Ramos (cell line): ENCODE results near the gene CISTR.

Experiments
- in situ Hi-C: fragments of 300-500 bp; cut with MboI; formaldehyde crosslinking; loops from one replicate; pipeline ENCODE4 v1.14.3; 2022; ENCODE audit warnings: low sequenced_read_pairs; ENCODE audit not compliant: unreplicated experiment

CISTR gene

DNA sequence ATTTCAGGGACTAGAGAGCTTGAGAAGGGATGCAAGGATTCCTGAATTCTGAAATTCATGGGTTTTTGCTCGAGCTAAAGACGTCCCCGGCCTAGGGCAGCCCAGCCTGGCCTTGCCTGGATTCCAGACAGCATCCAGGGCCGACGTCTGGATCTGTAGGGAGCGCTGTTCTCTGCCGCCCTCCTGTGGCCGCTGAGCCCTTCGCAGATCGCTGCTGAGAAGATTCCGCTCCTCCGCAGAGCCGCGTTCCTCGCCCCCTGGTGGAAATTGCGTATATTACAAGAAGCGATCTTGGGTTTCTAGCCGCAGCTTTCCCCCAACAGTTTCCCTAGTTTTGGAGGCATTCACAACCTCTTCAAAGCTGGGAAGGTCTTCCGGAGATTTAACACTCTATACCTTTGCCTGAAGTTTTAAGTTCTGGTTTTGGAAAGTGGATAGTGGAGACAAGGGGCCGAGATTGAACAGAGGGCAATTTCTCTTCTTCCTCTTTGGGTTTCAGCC lies 5.1 kb downstream of the CISTR start:
- in situ Hi-C loops = no loop called here

DNA sequence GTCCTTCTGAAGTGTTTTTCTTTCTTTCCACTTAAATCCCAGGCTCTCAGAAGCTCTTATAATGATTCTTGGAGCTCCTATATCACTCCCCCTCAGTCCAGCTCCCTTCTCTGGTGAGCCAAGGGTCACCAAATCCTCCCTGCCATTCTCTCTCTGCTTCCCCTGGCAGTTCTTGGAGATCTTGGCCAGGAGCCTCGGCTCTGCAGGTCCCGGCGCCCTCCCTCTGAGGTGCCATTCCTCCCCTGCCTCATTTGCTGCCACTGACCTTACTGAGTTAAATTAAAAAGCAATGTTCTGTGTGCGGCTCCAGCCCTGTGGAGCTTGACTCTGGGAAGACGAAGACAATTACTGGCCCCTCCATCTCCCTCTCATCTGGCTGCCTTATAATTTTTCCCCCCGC lies 7.0 kb downstream of the CISTR start:
- in situ Hi-C loops = loop anchor here (5.0 kb wide), 1 partner anchor 42 kb away; no protein-coding TSS in a partner anchor

DNA sequence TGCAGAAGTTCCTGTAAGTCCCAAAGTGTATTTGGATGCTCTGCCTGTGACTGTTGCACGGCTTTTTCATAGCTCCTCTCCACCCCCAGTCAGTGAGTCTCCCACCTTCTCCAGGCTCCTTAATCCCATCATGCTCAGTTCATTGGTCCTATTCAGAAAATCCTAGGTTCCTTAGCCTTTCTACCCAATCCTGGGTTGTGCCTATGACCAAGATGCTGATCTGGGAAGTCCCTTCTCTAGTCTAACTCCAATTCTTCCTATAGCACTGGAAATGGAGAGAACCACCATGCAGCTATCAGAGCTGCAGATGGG lies 7.7 kb downstream of the CISTR start:
- in situ Hi-C loops = loop anchor here (5.0 kb wide), 1 partner anchor 42 kb away; no protein-coding TSS in a partner anchor

DNA sequence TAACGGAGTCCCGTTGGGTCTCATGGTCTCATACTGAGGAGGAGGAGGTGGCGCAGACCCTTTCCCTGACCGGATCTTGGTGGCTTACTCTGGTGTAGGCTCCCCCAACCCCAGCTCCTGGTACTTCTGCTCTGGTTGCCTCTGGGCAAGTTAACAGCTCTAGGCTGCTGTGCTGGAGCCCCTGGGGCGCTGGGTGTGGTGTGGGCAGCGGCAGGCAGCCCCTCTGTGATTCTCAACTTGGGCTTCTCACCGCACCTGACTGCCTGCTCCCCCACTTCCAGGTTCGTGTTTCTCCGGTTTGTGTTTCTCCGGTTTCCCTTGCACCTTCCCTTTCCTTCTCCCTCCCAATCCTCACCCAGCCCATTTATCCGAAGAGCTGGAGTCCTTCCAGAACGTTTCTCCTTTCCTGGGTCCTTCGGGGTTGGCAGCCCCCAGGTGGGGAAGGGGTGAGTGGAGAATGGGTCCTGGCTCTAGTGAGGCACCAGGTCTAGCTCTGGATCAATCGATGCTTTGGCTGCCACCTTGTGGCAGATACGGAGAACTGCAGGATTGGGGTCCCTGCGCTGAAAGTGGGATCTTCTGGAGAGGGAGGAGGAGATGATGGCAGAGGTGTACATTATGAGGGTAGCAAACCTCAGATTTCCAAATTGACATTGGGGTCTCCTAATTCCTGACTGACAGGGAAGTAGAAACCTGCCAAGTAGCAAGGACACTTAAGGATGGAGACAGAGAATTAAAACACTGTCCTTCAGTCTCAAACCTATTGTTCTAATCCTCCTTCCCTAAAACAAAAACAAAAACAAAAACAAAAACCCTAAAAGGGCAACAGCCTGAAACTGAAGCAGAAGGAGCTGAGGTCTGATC lies 8.3 kb downstream of the CISTR start:
- in situ Hi-C loops = loop anchor here (5.0 kb wide), 1 partner anchor 41 kb away; no protein-coding TSS in a partner anchor

DNA sequence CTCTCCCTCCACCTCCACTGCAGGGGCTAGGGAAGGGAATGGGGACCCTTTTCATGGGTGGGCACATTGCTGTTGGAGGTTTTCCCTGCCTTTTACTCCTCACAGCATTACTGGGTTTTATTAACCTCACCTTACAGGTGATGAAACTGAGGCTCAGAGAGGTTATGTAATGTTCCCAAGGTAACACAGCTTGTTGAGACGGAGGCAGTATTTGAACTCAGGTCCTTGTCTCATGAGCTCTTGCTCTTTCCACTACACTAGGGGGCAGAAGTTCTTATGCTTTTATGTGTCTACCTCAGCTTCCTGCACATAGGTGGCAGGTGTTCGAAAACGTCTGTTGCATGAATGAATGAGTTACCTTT lies 11.7 kb downstream of the CISTR start:
- in situ Hi-C loops = loop anchor here (5.0 kb wide), 1 partner anchor 38 kb away; no protein-coding TSS in a partner anchor

DNA sequence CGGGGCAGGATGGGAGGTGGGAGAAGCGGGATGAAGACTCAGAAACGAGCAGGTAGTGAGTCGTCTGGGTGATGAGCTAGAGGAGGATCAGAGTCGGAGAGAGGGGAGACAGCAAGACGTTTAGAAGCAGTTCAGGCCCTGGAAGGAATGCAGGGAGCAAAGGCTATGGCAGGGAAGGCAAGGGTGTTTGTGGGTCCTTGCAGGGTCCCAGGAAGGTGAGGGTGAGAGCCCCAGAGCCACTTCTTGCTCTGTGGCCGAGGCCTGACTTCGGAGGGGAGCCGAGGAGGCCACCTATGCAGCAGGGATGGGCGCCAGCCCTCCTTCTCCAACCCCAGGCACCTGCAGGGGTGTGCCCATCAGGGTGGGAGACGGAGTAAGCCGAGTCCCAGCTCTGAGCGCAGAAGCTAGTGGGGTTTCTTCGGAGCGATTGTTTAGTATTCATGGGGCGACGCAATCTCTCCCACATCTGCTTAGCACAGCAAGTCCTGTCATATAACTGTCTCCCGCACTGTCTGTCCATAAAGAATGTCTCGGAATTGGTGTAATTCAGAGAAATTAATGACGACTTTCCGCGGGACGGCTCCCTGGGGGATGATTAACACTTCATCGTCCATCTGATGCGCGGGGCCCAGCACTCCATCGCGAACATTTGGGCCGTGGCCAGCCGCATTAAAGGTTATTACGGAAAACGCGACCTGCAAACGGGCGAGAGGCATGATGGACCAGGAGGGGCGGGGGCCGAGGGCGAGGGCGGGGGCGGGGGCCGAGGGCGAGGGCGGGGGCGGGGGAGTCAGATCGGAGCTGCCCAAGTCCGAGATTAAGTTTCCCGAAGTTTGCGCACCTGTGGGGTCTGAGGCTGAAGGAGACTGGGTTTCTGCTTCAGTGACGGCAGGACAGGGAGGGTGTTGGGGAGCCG lies 12.3 kb downstream of the CISTR start:
- in situ Hi-C loops = loop anchor here (5.0 kb wide), 1 partner anchor 37 kb away; no protein-coding TSS in a partner anchor

DNA sequence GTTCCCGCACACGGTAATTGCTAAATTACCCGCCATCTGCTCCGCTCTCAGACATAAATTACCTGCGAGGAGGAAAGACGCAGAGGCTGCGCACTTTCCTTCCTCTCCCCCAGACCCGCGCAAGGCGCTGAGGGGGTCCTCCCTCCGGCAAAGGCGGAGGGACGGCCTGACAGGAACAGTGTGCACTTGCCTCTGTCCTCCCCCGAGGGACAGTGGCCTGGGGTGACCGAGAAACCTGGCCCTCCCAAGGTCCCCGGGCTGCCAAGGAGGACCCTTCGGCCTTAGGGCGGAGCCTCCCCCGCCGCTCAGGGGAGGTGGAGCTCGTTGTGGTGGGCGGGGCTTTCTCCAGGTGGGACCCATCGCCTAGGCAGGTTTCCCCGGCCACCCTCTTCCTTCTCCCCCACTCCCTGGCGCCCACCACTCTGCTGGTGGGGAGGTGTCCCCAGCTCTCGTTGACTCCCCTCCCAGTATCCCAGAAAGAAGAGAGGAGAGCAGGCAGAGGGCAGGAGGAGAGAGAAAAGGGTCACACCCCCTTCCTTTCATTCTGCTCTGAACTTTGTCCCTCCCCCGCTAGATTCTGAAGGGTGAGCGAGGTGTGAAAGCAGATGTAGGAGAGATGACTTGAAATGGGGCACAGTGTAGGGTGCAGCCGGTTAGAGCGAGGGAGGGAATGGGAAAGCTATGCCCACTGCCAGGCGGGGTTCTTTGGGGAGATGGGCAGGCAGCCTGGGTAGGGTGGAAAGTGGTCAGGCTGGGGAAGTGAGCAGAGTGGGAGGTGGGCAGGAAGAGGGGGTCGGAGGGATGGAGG lies 13.2 kb downstream of the CISTR start:
- in situ Hi-C loops = no loop called here

DNA sequence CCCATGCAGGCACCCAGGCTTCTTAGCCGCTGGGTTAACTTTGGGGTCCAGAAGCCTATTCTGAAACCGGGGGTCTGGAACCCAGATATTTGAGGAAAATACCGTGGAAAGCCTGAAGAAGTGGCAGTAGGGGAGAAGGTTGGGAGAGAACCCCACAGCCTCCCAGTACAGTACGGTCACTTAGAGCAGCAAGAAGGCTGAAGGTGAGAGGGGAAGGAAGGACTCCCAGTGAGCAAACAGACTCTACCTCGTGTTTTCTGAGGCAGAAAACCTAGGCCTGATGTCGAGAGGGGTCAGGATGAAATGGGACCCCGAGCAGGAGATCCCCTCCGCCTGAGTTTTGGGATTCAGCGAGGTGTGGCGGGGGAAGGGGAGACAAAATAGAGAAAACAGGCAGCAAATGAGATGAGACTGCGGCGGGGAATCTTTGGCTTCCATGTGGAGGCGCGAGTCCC lies 13.8 kb downstream of the CISTR start:
- in situ Hi-C loops = no loop called here

DNA sequence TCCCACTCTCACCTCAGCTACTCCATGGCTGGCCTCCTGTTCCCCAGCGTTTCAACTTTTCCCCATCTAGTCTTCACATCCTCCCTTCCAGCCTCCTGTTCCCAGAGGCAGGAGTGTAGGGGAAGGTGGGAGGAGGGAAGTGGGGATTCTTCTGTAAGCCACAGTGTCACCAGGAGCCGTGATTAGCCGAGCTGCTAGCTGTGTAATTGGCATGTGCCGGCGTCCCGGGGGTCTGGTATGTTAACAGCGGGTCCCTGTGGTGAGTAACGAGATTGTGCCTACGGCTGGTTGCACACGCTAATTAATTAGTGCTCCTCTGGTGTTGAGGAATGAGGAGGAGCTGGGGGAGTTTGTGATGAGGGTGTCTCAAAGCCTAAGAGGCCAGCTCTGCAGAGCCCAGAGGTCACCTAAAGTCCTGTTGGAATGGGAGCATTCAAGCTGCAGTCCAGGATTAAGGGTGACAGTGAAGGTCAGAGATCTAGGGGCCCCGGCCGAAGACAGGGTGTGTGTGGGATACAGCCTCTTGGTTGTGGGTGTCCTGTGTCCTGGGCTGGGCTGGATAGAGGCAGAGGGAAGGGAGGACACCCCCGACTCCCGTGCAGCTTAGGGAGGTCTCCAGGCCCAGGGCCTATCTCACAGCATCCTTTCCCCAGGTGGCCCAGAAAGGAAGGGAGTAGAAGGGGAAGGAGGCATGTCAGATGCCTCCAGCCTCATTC lies 14.5 kb downstream of the CISTR start:
- in situ Hi-C loops = no loop called here

DNA sequence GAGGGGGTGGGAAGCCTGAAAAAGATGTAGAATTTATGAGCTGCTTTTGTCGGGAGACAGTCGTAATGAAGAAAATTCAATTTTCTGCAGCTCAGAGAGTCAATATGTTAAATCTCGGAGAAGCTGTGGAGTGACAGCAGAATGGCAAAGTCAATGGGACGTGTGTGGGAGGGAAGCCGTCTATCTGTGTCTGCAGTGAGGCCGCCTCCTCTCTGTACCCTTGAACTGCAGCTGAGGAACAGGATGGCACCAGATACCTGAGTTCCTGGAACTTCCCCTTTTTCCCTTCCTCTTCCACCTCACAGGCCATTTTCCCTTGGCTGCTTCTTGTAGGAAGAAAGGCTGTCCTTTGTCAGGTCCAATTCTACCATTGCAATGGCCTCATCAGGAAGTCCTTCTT lies 15.2 kb downstream of the CISTR start:
- in situ Hi-C loops = no loop called here

DNA sequence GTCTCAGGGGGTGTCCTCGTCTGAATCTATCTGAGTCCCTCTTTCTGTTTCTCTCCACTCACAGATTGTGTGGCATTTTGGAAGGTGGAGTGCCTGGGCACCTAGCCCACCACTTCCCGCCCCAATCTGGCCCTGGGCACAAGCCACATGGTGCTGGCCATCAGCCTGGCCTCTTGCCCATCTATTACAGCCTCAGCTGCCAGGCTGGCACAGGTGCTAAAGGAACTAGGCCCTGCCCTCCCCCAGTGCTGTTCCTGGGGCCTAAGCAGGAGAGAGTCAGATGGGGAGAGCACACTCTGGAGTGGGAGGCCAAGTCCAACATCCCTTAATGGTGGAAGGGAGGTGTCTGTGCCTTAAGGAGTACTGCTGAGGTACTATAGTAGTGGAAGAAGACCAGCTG lies 16.2 kb downstream of the CISTR start:
- in situ Hi-C loops = no loop called here

DNA sequence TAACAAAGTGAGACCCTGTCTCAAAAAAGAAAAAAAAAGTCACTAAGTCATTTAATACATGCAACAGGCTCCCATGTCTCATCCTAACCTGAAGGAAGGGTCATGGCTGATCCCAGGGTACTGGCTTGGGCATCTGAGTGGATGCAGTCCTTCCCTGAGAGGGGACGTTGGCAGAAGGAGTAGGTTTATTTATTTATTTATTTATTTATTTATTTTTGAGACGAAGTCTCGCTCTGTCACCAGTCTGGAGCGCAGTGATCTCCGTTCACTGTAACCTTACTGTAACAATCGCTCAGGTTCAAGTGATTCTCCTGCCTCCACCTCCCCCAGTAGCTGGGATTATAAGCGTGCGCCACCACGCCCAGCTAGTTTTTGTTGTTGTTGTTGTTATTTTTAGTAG lies 17.4 kb downstream of the CISTR start:
- in situ Hi-C loops = no loop called here

DNA sequence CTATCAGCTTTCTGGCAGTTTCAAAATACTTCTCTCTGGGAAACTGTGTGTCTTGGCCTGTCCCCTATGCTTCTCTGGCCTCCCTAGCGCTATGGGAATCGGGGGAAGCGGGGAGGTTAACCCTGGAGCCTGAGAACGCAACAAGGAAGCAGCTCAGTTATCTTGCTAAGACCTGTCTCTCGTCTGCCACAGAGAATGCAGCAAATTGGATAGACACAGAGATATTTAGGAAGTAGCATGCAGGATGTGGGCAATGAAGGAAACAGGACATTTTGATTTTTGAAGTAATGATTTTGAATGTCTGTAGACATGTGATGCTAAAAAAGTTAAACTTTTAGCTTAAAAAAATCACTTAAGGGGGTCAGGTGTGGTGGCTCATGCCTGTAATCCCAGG lies 18.0 kb downstream of the CISTR start:
- in situ Hi-C loops = no loop called here

DNA sequence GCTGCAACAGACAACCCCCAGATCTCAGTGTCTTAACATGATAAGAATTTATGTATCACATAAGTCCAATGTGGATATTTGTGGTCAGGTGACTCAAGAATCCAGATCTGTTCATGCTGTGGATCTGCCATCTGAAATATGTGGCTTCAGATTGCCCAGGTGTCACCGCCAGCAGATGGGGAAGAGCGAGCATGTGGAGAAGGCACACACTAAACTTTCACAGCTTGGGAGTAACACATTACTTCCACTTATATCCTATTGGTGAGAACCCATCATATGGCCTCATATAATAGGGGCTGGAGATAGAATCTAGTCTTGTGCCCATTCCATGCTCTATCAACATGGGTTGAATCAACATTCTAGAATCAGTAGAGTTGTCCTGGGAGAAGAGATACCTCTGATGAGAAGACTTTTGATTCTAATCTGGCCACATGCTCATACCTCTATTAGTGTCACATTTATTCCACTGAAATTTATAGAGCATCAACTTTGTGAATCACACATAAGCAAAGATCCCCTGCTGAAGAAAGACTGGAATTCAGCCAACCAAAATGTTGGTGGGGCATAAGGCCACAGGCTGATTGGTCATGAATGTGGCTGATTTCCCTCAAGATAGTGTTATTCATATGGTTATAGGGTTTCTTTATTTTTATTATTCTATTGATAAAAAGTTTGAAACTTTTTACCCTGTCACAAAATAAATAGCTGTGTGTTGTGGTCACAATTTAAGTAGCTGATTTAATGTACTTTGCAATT lies 18.6 kb downstream of the CISTR start:
- in situ Hi-C loops = no loop called here

DNA sequence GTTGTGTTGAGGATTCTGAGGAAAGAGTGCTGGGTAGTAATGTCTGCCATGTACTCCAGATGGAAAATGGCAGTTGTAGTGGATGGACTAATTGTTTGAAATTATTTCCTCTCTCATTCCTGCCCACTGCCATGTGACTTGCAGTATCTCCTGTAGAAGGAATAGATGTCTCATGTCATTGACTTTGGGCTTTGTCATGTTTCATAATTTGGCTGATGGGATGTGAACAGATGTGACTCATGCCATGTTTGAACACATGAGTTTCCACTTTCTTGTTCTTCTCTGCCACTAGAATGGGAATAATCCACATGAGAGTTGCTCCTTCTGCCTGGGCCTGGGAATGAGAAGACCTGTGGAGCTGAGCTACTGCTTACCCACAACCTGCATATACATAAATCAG lies 22.1 kb downstream of the CISTR start:
- in situ Hi-C loops = no loop called here

DNA sequence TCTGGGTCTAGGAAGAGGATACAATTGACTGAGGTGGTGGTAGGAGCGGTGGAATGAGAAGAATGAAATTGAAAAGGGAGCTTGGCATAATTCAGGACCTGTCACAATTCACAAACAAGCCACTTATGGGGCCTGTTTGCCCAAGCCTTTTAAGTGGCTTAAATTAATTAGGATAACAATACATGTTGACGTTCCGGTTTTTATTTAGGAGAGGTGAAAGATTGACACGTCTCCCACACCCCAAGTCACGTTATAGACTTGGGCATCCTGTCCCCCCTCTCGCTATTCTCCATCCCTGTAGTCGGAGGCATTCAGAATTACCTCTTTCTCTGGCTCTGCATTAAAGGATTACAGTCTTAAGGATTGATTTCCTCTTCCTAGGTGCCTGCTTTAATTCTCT lies 23.6 kb downstream of the CISTR start:
- in situ Hi-C loops = no loop called here

DNA sequence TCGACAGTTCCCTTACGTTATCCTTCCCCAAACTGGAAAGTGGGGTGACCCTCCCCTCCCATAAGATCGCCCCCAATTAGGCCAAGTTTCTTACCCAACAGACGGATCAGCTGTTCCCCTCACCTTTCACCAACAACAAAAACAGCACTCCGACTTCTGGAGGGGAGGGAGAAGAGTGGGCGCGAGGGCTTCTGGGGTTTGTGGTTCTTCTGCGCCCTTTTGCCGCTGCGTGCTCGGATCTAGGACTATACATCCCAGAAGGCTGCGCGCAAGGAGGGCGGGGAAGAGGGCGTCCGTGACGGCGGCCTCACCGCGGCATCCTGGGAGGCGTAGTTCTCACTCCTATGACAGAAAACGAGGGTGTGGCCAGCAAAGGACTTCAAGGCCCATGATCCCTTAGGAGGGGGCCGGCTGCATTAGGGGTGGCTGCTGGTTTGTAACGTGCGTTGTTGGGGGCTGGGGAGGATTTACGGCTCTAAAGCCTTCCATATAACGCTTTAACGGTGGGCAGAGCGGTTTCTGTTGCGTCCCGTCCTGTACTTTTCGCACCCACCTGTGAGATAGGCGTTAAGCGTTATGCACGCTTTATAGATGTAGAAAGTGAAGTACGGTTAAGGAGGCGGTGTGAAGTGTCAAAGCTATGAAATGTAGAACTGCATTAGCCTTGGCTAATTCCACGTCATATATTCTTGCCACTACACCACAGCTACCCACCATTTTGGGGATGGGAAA lies 24.3 kb downstream of the CISTR start, which contains the start of gene CALCOCO1:
CALCOCO1 (minus strand) TSS at position 143 of the 732 bp plus-strand sequence. CDS start 2,210 bp downstream, outside the sequence.
- in situ Hi-C loops = no loop called here

DNA sequence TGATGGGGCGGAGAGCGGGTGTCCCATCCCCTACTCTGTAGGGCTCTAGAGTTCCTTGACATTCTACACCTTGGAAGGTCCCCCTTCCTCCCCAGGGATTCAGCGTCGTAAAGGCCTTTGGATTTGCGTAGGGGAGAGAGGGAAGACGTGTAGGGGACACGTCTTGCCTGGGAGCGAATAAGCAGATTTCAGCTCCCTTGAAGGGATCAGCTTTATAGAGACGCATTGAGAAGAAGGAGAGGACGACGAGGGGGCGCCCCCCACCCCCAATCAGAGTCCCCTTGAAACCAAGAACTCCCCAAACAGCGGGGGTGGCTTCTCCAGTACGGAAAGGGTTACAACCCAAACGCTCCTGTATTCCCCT lies 24.9 kb downstream of the CISTR start:
- in situ Hi-C loops = no loop called here
